Measurements from ENCODE around the gene CD109.

CD109 gene

DNA sequence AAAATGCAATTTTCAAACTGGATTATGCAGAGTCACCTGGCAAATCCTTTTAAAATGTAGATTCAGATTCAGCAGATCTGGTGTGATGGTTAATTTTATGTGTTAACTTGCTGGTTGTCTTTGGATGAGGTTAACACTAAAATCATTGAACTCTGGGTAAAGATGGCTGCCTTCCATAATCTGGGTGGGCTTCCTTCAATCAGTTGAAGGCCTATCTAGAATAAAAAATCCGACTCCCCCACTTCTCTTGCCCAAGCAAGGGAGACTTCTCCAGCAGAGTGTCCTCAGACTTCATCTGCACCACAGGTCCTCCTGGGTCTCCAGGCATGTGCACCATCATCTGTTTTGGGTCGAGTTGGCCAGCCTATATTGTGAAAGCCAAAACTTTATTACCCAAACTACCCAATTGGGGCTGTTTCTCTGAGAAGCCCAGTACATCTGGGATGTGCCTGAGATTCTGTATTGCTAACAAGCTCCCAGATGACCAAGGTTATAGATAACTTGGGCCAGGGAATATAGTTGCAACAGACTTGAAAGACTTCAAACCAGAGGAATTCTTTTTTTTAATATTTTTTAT is 40.6 kb upstream of the CD109 start:
- H3K4ac ChIP-seq (ENCODE audit: low read depth, low read length) = no peak overlapping the region
- no peak overlapping the region for H3K23ac ChIP-seq (ENCODE audit: low read length)
- H2BK120ac ChIP-seq (ENCODE audit: low read depth, low read length) = no peak overlapping the region
- H3K79me1 ChIP-seq (ENCODE audit: low read length) = no peaks in the 10 kb centered on the region
- no peak overlapping the region for H2BK15ac ChIP-seq (replicated peaks; ENCODE audit: low read depth)
- no peaks in the 10 kb centered on the region for H3K79me2 ChIP-seq (ENCODE audit: control insufficient read depth, insufficient read depth, low read length)
- H4K5ac ChIP-seq (ENCODE audit: low read length) = no peak overlapping the region
- H3K9ac ChIP-seq (ENCODE audit: low read length) = no peak overlapping the region
- no peak overlapping the region for H3K18ac ChIP-seq (ENCODE audit: low read length)
- no peak overlapping the region for H4K8ac ChIP-seq (ENCODE audit: low read depth, low read length)
- WGBS (ENCODE audit: extremely low coverage, insufficient coverage, low lambda C conversion rate) = no CpG with 5 or more reads among the region's 2 CpGs
- no peak overlapping the region for H3K4me3 ChIP-seq (ENCODE audit: low read length)
- no peak overlapping the region for H3K4me2 ChIP-seq (ENCODE audit: low read length)
- no peaks in the 10 kb centered on the region for H3K36me3 ChIP-seq (ENCODE audit: control insufficient read depth, insufficient read depth, low read length)
- DNase-seq = no peak
- H3K27me3 ChIP-seq (ENCODE audit: insufficient read depth, low read length, poor library complexity) = no peaks in the 10 kb centered on the region
- no peaks in the 10 kb centered on the region for H3K4me1 ChIP-seq (ENCODE audit: control insufficient read depth, low read depth, low read length)
- no peak overlapping the region for H3K27ac ChIP-seq (ENCODE audit: low read depth, low read length)
- H2BK5ac ChIP-seq (ENCODE audit: low read length) = no peak overlapping the region
- no peak overlapping the region for H2AK5ac ChIP-seq (ENCODE audit: low read length)
- H3K56ac ChIP-seq (ENCODE audit: low read length) = no peak overlapping the region

DNA sequence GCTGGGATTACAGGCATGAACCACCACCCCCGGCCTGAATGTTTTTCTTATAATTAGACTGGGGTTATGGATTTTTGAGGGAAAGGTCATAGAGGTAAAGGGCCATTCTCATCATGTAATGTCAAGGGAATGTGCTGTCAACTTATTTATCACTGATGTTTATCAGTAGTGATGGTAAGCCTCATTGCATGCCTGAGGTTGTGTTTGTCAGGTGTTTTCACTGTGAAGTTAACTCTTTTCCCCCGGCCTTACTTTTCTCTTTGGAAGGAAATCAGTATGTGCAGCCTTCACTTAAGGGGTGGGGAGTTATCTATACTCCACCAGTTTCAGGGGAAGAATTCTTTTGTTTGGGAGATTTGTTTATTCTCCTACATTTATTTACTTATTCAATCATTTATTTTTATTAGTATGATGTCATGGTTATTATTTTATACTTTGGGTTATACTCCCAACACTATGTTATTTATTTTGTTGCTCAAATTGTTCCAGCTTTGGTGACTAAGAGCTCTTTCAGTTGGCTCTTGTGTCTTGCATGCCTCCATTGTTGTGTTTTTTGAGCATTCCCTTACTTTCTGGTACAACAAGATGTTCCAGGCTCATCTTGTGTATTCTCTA is 39.4 kb upstream of the CD109 start:
- no peak overlapping the region for H3K9ac ChIP-seq (ENCODE audit: low read length)
- H3K79me1 ChIP-seq (ENCODE audit: low read length) = no peaks in the 10 kb centered on the region
- no peak overlapping the region for H3K18ac ChIP-seq (ENCODE audit: low read length)

DNA sequence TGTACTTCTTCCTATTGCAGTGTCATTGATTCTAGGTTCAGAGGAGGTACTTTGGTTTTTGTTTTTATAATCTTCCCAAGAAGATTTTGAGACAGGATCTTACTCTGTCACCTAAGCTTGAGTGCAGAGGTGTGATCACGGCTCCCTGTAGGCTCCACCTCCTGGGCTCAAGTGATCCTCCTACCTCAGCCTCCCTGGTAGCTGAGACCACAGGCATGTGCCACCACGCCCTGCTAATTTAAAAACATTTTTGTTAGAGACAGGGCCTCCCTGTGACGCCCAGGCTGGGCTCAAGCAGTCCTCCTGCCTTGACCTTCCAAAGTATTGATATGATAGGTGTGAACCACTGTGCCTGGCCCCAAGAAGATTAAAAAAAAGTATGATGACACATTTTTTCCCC is 38.8 kb upstream of the CD109 start:
- no peak overlapping the region for H3K23ac ChIP-seq (ENCODE audit: low read length)
- H2AK5ac ChIP-seq (ENCODE audit: low read length) = no peak overlapping the region
- H3K27ac ChIP-seq (ENCODE audit: low read depth, low read length) = no peak overlapping the region
- no peak overlapping the region for H3K4me2 ChIP-seq (ENCODE audit: low read length)
- no peak overlapping the region for H3K4me3 ChIP-seq (ENCODE audit: low read length)
- H3K4ac ChIP-seq (ENCODE audit: low read depth, low read length) = no peak overlapping the region
- H3K27me3 ChIP-seq (ENCODE audit: insufficient read depth, low read length, poor library complexity) = no peaks in the 10 kb centered on the region
- H3K56ac ChIP-seq (ENCODE audit: low read length) = no peak overlapping the region
- no peaks in the 10 kb centered on the region for H3K79me2 ChIP-seq (ENCODE audit: control insufficient read depth, insufficient read depth, low read length)
- H3K4me1 ChIP-seq (ENCODE audit: control insufficient read depth, low read depth, low read length) = no peaks in the 10 kb centered on the region
- no peak overlapping the region for H4K5ac ChIP-seq (ENCODE audit: low read length)
- no peak overlapping the region for H3K9ac ChIP-seq (ENCODE audit: low read length)
- no peak overlapping the region for H2BK5ac ChIP-seq (ENCODE audit: low read length)
- H3K79me1 ChIP-seq (ENCODE audit: low read length) = no peaks in the 10 kb centered on the region
- no peak overlapping the region for H3K18ac ChIP-seq (ENCODE audit: low read length)
- no peak overlapping the region for H2BK120ac ChIP-seq (ENCODE audit: low read depth, low read length)
- no peak overlapping the region for H4K8ac ChIP-seq (ENCODE audit: low read depth, low read length)
- no CpG with 5 or more reads among the region's 3 CpGs for WGBS (ENCODE audit: extremely low coverage, insufficient coverage, low lambda C conversion rate)
- no peaks in the 10 kb centered on the region for H3K36me3 ChIP-seq (ENCODE audit: control insufficient read depth, insufficient read depth, low read length)
- peak; percentile 23 for DNase-seq
- H2BK15ac ChIP-seq (replicated peaks; ENCODE audit: low read depth) = no peak overlapping the region

More for the DNA sequence above, 39.4 kb upstream of the CD109 start:
- no peak overlapping the region for H3K4me3 ChIP-seq (ENCODE audit: low read length)
- H4K8ac ChIP-seq (ENCODE audit: low read depth, low read length) = peak overlapping the region; percentile 39
- no peak overlapping the region for H2BK15ac ChIP-seq (replicated peaks; ENCODE audit: low read depth)
- H2BK120ac ChIP-seq (ENCODE audit: low read depth, low read length) = no peak overlapping the region
- H3K4ac ChIP-seq (ENCODE audit: low read depth, low read length) = no peak overlapping the region
- WGBS (ENCODE audit: extremely low coverage, insufficient coverage, low lambda C conversion rate) = no CpG with 5 or more reads among the region's 2 CpGs
- H3K27me3 ChIP-seq (ENCODE audit: insufficient read depth, low read length, poor library complexity) = no peaks in the 10 kb centered on the region
- H3K79me2 ChIP-seq (ENCODE audit: control insufficient read depth, insufficient read depth, low read length) = no peaks in the 10 kb centered on the region
- H3K27ac ChIP-seq (ENCODE audit: low read depth, low read length) = no peak overlapping the region
- H2BK5ac ChIP-seq (ENCODE audit: low read length) = no peak overlapping the region
- no peak overlapping the region for H4K5ac ChIP-seq (ENCODE audit: low read length)
- no peak overlapping the region for H3K4me2 ChIP-seq (ENCODE audit: low read length)
- no peaks in the 10 kb centered on the region for H3K4me1 ChIP-seq (ENCODE audit: control insufficient read depth, low read depth, low read length)
- no peak overlapping the region for H2AK5ac ChIP-seq (ENCODE audit: low read length)
- peak; percentile 11 for DNase-seq
- H3K56ac ChIP-seq (ENCODE audit: low read length) = no peak overlapping the region
- H3K36me3 ChIP-seq (ENCODE audit: control insufficient read depth, insufficient read depth, low read length) = no peaks in the 10 kb centered on the region
- no peak overlapping the region for H3K23ac ChIP-seq (ENCODE audit: low read length)

DNA sequence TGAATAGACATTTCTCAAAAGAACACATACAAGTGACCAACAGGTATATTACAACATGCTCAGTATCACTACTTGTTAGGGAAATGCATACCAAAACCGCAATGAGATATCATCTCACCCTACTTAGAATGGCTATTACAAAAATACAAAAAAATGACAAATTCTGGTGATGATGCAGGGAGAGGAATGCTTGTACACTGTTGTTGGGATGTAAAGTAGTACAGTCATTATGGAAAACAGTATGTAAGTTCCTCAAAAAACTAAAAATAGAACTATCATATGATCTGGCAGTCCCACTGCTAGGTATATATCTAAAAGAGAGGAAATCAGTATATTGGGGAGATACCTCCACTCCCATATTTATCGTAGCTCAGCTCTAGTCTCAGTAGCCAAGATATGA is 31.3 kb upstream of the CD109 start:
- no peaks in the 10 kb centered on the region for H3K79me2 ChIP-seq (ENCODE audit: control insufficient read depth, insufficient read depth, low read length)
- H3K27ac ChIP-seq (ENCODE audit: low read depth, low read length) = no peak overlapping the region
- no peaks in the 10 kb centered on the region for H3K27me3 ChIP-seq (ENCODE audit: insufficient read depth, low read length, poor library complexity)
- no peak overlapping the region for H3K56ac ChIP-seq (ENCODE audit: low read length)
- no peaks in the 10 kb centered on the region for H3K79me1 ChIP-seq (ENCODE audit: low read length)
- no peak overlapping the region for H4K8ac ChIP-seq (ENCODE audit: low read depth, low read length)
- H2BK120ac ChIP-seq (ENCODE audit: low read depth, low read length) = no peak overlapping the region
- no CpG with 5 or more reads among the region's 2 CpGs for WGBS (ENCODE audit: extremely low coverage, insufficient coverage, low lambda C conversion rate)
- no peak overlapping the region for H3K23ac ChIP-seq (ENCODE audit: low read length)
- no peak overlapping the region for H3K4me3 ChIP-seq (ENCODE audit: low read length)
- H2AK5ac ChIP-seq (ENCODE audit: low read length) = no peak overlapping the region
- no peaks in the 10 kb centered on the region for H3K36me3 ChIP-seq (ENCODE audit: control insufficient read depth, insufficient read depth, low read length)
- DNase-seq = no peak
- H3K4ac ChIP-seq (ENCODE audit: low read depth, low read length) = no peak overlapping the region
- H2BK15ac ChIP-seq (replicated peaks; ENCODE audit: low read depth) = no peak overlapping the region
- no peak overlapping the region for H3K4me2 ChIP-seq (ENCODE audit: low read length)
- H3K4me1 ChIP-seq (ENCODE audit: control insufficient read depth, low read depth, low read length) = no peaks in the 10 kb centered on the region
- no peak overlapping the region for H4K5ac ChIP-seq (ENCODE audit: low read length)
- no peak overlapping the region for H2BK5ac ChIP-seq (ENCODE audit: low read length)
- no peak overlapping the region for H3K9ac ChIP-seq (ENCODE audit: low read length)
- H3K18ac ChIP-seq (ENCODE audit: low read length) = no peak overlapping the region

DNA sequence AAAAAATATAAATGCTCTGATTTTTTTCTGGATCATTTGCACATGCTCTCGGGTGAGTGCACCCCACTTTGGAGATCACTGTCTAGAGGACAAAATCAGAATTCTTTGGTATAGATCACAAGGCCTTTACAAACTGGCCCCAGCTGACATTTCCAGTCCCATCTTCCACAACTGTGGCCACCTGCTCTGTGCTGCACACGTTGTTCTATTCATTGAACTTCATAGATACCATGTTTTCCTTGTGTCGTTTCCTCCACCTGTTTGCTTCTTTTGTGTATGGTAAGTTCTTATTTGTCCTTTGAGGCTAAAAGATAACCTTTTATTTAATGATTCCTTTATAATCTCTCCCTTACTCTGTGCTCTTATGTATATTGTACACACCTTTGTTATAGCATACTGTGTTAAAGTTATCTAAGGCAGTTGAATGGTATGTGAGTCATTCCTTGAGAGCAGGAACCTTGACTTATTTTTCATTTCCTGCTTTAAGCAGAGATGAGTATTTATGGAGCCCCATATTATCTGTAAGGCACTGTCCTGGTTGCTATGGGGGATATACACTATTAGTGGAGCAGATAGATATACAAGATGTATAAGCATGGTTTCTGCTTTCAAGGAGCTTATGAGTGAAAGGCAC is 30.2 kb upstream of the CD109 start:
- Histone ChIP-seq H3K4me2 (ENCODE audit: low read length) (no peak overlapping the region), H2BK120ac (ENCODE audit: low read depth, low read length) (no peak overlapping the region), H2BK15ac (replicated peaks; ENCODE audit: low read depth) (no peak overlapping the region), H3K27me3 (ENCODE audit: insufficient read depth, low read length, poor library complexity) (no peaks in the 10 kb centered on the region), H3K4me1 (ENCODE audit: control insufficient read depth, low read depth, low read length) (no peaks in the 10 kb centered on the region), H3K79me1 (ENCODE audit: low read length) (no peaks in the 10 kb centered on the region), H3K79me2 (ENCODE audit: control insufficient read depth, insufficient read depth, low read length) (no peaks in the 10 kb centered on the region), H2AK5ac (ENCODE audit: low read length) (no peak overlapping the region), H3K27ac (ENCODE audit: low read depth, low read length) (no peak overlapping the region), H3K9ac (ENCODE audit: low read length) (no peak overlapping the region), H2BK5ac (ENCODE audit: low read length) (no peak overlapping the region), H3K56ac (ENCODE audit: low read length) (no peak overlapping the region), H4K5ac (ENCODE audit: low read length) (no peak overlapping the region), H3K4ac (ENCODE audit: low read depth, low read length) (no peak overlapping the region), H3K18ac (ENCODE audit: low read length) (no peak overlapping the region), H3K36me3 (ENCODE audit: control insufficient read depth, insufficient read depth, low read length) (no peaks in the 10 kb centered on the region), H4K8ac (ENCODE audit: low read depth, low read length) (no peak overlapping the region), H3K4me3 (ENCODE audit: low read length) (no peak overlapping the region), H3K23ac (ENCODE audit: low read length) (no peak overlapping the region)
- no CpG with 5 or more reads among the region's 3 CpGs for WGBS (ENCODE audit: extremely low coverage, insufficient coverage, low lambda C conversion rate)
- DNase-seq = no peak

Data from mesendoderm (in vitro differentiated cells).